Hypothalamus (tissue), 51 donors: ENCODE measurements around the gene TRIM10.
A peak's percentile ranks its signal among the peaks of the same experiment; 100 is the strongest.
"Not testable (repeated sequence)": the region's sequence is repeated elsewhere in the genome, so short reads cannot be mapped to it uniquely, and the experiment has no call there.

Source experiments
- DNase-seq, 51 donors: peaks; one replicate each; lab custom pipeline; 2025; lab: John Stamatoyannopoulos, UW

Gene TRIM10

DNA sequence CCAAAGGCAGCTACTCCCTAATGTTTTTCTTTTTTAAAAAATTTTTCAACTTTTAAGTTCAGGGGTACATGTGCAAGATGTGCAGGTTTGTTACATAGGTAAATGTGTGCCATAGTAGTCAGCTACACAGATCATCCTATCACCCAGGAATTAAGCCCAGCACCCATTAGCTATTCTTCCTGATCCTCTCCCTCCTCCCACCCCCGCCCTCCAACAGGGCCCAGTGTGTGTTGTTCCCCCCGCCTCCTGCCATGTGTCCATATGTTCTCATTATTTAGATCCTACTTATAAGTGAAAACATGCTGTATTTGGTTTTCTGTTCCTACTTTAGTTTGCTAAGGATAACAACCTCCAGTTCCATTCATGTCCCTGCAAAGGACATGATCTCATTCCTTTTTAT, 14.8 kb upstream of the TRIM10 start:
- no peak for DNase-seq

DNA sequence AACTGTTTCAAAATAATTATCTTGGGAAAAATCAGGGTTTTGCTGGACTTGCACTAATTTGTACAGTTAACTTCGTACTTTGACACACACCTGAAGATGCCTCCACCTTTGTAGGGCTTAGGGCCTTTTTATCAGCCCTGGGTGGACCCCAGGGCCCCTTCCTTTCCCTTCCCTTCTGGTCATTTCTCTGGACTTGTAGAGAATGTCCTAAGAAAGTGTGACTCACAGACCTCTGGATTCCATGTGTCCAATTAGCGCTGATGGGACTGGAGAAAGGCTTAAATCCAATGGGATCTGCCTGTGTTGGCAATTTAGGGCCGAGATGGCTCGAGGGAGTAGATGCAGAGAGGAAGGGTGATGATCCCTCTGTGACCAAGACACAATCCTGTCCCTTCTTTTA, 11.7 kb upstream of the TRIM10 start:
- no peak for DNase-seq

- no peak for DNase-seq
Observed at GRCh38 chr6:30171677-30172471, 10.9 kb upstream of the TRIM10 start.

- peak in 1 of 51 donors; percentile 21 for DNase-seq
Observed at GRCh38 chr6:30169658-30170614, 8.9 kb upstream of the TRIM10 start.

DNA sequence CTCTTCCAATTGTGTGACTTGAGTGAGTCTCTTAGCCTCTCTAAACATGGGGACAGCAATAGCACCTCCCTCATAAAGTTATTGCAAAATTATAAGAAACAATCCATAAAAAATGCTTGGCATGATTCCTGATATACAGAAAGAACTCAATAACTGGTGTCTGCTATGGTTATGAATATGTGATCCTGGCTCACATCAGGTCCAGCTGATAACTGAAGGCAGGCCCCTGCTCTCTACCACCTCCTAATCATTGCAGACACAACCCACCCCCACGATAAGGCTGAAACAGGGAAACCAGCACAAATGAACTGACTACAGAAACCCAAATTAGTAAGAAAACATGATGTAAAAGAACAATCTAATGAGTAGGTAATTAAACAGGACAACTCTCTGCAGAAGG, 7.7 kb upstream of the TRIM10 start:
- no peak for DNase-seq

- no peak for DNase-seq
Observed at GRCh38 chr6:30167101-30167500, 6.1 kb upstream of the TRIM10 start.

DNA sequence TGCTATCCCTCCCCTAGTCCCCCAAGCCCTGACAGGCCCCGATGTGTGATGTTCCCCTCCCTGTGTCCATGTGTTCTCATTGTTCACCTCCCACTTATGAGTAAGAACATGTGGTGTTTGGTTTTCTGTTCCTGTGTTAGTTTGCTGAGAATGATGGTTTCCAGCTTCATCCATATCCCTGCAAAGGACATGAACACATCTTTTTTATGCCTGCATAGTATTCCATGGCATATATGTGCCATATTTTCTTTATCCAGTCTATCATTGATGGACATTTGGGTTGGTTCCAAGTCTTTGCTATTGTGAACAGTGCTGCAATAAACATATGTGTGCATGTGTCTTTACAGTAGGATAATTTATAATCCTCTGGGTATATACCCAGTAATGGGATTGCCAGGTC, 4.2 kb upstream of the TRIM10 start:
- DNase-seq, result not testable (repeated sequence)

GRCh38 chr6:30164714-30165113, 3.7 kb upstream of the TRIM10 start:
- no peak for DNase-seq

DNA sequence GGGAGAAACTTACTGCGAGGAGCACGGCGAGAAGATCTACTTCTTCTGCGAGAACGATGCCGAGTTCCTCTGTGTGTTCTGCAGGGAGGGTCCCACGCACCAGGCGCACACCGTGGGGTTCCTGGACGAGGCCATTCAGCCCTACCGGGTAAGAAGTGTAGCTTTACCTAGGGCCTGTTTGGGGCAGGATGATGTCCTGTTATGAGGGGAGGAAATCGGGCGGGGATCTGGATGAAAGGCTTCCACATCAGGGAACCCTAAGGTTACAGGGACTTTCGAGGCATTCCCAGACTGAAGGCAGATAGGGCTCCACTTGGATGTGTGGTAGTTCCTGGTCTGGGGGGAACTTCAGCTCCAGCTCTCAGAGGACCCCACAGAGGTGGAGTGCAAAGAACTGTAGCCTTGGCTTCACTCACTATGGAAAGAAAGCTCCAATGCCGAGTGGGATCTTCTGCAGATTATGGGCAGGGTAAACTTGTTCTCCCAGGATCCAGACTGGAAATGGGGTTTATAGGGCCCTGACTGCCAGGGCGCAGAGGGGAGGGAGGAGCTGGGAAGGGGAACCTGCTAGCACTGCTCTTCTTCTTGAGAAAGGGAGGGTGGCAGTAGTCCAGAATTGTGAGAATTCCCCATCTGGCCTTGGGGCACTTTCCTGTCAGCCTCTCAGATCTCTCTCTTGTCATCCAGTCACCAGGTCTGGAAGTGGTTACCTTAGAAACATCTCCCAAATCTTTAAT, 3.1 kb upstream of the TRIM10 start:
- no peak for DNase-seq

DNA sequence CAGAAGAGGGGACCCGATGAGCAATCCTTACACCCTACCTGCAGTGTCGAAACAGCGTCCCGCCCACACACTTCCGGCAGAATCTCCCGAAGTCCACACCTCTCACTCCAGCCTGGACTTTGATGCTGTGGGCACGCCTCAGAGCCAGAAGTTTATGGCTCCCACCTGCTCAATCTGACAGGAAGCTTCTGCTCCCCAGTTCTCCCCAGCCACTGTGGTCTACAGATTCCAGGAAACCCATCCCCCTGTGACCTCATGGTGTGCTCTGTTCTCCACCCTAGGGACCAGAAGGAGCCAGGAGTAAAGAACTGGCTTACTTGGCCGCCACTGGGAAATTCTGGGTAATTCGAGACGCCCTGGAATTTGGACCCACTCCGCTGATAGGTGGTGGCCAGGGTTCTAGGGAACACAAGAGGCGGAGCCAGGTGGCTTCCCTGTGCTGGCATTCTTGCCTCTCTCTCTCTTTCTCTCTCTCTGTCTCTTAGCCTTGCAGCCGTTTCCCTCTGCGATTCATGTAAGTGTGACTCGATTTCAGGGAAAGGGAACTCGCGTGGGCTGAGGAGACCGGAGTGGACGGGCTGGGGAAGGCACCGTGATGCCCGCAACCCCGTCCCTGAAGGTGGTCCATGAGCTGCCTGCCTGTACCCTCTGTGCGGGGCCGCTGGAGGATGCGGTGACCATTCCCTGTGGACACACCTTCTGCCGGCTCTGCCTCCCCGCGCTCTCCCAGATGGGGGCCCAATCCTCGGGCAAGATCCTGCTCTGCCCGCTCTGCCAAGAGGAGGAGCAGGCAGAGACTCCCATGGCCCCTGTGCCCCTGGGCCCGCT, 2.3 kb upstream of the TRIM10 start, which contains the start of gene TRIM15:
Gene TRIM15 (plus strand): TSS at position 457 of the 828 bp plus-strand sequence. CDS start 139 bp downstream, at position 596.
- no peak for DNase-seq

GRCh38 chr6:30162265-30163089, 1.5 kb upstream of the TRIM10 start:
- DNase-seq, result no peak

- no peak for DNase-seq
Observed at GRCh38 chr6:30160008-30160784, 815 bp downstream of the TRIM10 start.

DNA sequence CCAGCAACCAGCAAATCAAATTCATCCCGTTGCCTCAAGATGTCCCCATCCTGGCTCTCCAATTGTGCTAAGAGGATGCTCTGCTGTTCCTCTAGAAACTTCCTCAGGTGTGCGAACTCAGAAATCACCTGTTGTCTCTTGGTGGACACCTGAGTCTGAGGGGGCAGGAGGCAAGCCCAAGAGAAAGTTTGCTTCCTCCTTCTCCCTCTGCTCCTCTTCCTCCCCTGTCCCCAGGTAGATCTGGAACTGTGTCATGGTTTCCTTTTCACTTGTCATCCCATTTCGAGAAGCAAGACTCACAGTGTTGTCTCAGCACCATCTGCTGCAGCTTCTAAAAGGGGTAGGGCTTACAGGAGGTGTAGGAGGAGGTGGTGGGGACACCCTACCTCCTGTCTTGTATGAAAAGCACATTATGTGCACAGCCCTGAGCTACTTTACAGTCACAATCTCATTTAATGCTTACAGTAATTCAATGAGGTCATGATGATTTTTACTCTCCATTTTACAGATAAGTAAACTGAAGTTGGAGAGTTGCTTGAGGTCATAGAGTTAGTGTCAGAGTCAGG, 2.5 kb downstream of the TRIM10 start:
- no peak for DNase-seq

DNA sequence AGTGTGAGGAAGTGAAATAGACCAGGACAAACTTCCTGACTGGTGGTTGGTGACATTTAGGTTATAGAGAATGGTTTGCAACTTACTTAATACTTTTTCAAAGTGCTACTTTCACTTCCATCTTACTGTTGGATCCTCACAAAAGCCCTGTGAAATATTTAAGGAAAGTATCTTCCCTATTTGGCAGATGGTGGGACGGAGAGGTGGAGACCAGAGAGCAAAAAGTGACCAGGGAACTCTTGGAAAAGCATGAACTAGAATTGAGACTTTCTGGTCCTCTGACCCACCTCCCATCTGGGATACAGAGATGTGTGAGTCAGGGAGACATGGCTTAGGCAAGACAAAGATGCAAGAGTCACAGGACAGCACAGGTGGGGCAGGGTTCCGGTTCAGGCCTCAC, 3.0 kb downstream of the TRIM10 start:
- no peak for DNase-seq

- DNase-seq, result no peak
Observed at GRCh38 chr6:30157581-30157980, 3.4 kb downstream of the TRIM10 start.

DNA sequence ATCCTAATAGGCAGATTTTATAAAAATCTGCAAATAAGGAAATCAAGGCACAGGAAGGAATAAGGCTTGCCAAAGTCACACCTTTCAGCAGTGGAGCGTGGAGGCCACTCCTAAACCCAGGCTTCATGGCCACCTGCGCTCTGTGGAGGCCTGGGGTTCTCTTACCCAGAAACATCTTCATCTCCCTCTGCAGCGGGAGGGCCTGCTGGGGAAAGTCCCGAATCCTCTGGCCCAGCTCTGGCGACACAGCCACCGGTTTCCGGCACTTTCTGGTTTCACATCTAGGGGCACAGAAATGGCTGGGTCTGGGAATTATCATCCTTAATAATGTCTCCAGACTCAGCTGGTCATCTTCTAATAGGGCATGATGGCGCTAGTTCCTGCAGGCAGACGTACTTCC, 4.2 kb downstream of the TRIM10 start:
- no peak for DNase-seq

- DNase-seq, result no peak
Observed at GRCh38 chr6:30156262-30156599, 4.8 kb downstream of the TRIM10 start.
